NCI-H2227 treated with DMSO at 0.1 percent for 48 hours (cell line): Measurements from ENCODE around the gene TUBB1.

ENCODE experiments used
- DNase-seq: peaks from one replicate; lab custom pipeline; 2025; lab: John Stamatoyannopoulos, UW

Gene TUBB1

DNA sequence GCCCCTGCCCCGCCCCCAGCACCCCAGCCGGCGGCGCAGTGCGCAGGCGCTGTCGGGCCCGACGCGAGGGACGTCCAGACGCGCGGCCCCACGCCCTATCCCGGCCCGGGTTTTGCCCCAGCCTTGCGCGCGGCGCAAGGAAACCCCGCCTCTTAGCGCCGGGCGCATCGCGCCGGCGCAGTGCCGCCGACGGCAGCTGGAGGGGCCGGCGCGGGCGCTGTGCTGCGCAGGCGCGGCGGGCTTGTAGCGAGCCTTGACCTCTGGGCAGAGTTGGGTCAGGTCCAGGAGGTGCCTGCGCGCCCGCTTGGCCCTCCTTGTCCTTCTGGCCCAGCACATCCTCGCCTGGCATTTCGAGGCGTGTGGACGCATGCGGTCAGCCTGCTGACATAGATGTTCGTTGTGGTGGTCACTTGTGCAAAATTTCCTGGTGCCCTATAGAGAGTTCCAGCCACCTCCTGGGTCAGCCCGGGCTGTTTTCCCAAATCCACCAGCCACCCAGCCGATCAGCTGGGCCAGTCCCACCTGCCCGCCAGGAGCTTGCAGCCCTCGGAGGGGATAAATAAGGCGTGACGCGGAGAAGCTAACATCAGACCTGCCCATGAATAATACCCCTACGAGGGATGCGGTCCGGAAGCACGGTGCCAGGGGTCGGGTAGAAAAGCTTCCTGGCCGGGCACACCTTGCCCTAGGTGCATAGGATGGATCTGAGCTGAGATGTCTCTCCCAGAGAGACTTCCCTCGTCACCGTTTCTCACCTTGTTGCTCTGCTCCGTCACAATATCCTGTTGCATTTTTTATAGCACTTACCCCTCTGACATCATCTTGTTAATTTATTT lies 23.8 kb downstream of the TUBB1 start:
- peak; percentile 87 for DNase-seq

- no peak for DNase-seq
Measured at GRCh38 chr20:59043698-59044097, 24.5 kb downstream of the TUBB1 start.

- no peak for DNase-seq
Measured at GRCh38 chr20:59044295-59044694, 25.1 kb downstream of the TUBB1 start.

DNA sequence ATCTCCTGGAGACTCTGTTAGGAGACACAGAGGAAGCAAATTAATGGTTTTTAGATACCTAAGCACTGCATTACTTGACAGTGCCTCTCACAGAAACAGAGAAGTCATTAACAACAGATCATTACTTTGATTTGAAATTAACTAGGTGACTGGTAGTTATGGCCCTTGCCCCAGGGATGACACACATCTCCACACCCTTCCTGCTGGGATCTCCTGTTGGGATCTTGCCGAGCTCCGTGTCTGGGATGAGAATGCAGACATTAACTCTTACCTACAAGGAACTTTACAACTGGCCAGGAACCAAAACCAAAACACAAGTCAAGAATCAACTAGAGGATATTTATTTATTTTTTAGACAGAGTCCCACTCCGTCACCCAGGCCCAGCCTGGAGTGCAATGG lies 25.6 kb downstream of the TUBB1 start:
- no peak for DNase-seq

GRCh38 chr20:59046862-59047261 lies 27.6 kb downstream of the TUBB1 start:
- no peak for DNase-seq

DNA sequence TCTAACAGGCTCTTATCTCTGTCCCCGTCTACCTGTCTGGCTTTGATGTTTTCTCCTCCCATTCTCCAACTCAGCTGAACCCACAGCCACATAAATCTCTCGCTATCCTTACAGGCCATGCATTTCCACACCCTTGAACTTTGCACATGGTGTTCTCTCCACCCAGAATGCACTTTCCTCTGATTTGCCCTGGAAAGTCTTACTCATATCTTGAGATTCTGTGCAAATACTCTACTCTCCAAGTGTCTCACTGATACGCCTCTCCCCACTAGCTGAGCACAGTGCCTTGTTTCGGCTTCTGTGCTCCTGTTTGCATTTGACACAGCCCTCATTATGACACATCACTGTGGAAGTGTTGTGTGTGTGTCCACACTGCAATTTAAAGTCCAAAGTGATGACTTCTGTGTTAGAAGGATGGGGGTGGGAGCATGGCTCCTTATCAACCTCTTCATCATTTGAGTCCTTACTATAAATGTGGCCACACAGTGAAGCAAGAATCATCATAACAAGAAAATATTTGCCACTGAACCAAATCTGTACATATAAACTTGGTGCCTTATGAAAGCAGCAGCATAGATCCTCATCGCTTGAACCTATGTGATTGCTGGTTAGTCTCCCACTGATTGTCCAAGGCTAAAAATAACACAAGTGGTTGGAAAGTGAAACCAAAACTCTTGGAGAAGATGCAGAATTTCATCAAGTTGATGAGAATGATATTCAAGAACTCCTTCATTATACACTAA lies 28.9 kb downstream of the TUBB1 start:
- DNase-seq = no peak

- no peak for DNase-seq
Measured at GRCh38 chr20:59048681-59049030, 29.4 kb downstream of the TUBB1 start.

DNA sequence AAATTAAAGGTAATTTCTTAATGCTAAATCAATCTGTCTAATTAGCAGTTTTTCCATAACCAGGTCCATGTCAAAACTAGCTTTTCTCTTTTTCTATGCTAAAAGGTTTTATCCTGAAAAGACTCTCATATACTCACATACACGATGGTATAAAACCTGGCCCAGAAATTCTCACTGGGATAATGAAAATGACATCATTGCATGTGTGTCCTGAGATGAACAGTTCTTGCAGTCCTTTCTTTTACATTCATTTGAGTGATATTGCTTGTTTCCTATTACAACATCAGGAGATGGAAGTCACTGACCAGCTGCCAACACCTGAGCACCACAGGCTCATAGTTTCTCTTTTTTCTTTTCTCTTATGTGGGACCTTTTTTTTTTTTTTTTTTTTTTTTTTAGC lies 31.2 kb downstream of the TUBB1 start:
- no peak for DNase-seq

- no peak for DNase-seq
Measured at GRCh38 chr20:59051666-59052185, 32.5 kb downstream of the TUBB1 start.

GRCh38 chr20:59055302-59055701 lies 36.1 kb downstream of the TUBB1 start:
- DNase-seq = no peak

DNA sequence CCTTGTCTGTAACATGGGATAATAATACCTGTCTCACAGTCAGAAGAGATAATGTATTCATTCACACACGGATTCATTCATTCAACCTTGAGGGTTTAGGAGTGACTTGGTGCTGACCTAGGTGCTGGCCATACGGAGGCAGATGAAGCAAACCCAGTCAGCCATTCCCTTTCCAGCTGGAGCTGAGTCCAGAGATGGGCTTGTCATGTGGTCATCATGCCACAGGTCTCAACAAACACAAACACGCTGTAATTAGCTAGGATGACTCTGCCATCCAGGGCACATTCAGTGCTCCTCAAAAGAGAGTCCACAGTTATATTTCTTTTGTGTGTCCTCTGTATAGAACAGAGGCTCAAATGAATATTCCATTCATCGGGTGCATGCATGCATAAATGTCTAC lies 42.9 kb downstream of the TUBB1 start:
- DNase-seq = no peak

DNA sequence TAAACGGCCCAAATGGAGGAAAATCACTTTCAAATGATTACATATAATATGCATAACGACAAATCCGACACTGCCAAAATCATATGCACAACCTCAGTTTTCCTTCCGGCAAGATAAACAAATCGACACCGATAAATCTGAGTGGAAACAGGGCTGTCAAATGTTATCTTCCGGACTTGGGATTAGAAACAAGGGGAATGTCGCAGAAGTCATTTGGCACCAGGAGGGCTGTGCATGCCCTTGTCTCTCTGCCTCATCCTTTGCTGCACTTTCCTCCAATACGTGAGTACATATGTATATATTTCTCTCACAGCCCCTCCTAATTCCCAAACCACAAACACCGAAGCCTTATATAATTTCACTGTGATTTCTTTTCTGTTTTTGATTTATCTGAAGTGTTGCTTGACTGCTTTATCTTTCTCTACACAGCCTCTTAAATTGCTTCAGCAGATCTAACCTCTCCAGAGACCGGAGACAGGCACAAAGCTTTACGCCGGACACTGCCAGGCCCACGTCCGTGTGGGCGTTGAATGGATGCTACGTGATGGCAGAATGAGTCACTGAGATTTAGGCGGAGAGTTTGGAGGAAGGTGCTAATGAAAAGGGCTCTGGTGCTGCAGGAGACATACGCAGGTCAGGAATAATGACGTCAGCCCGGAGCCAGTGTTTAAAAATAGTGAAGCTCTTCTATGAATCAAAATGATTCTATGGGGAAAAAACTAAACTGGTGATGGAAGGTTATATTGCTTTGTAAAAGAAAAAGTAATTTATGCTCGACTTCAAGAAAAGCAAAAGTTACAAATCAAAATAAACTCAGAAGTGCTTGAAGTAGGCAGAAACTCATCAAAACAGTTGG lies 44.4 kb downstream of the TUBB1 start:
- peak; percentile 60 for DNase-seq

DNA sequence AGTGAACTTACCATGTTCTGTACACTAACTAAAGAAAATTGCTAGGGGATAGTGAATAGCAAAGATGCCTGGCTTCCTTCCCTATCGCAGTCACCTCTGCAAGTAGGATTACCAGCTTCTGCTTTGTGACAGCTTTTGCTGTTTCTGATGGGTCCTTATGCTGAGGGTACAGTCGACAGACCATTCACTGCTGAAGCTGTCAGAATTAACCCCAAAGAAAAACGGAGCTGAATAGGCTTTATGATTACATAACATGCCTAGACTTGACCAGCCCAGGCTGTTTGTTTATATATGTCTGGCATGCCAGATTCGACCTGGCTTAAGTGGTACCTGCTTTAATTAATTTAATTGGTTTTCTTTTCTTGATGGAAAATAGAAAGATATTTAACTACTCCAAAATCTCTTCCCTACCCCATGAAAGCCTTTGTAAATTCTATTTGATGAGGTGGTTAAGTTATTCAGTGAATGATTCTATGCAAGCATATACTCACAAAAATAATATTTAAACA lies 45.0 kb downstream of the TUBB1 start:
- DNase-seq = no peak

DNA sequence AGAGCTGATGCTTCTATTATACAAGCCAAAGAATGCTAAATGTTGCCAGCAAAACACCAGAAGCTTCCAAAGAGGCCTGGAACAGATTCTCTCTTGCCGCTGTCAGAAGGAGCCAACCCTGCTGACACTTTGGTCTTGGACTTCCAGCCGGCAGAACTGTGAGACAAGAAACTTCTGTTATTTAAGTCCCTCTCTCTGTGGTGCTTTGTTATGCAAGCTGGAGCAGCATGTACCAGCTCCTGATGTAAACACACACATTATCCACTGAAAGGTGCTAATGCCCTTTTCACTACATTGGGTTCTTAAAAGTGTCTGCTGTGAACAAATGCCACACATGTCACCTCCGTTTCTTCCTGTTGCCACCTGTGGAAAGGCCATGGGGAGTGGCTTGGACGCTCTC lies 49.3 kb downstream of the TUBB1 start:
- DNase-seq = no peak

GRCh38 chr20:59069026-59069425 lies 49.8 kb downstream of the TUBB1 start:
- DNase-seq = no peak

DNA sequence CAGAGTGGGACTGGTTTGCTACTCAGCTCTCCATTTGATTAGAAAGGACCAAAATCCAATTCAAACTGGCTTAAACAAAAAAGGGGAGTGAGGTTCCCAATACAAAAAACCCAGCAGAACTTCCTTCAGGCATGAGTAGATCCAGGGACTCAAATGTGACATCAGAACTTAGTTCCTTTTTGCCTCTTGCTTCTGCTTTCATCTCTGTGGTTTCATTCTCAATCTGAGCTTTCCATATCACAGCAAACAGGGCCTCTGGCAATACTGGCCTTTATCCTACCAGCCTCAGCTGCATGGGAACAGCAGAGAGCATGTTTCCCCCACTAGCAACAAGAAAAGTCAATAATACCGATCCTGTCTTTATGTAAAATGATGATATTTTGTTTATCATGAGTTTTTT lies 52.0 kb downstream of the TUBB1 start:
- no peak for DNase-seq

GRCh38 chr20:59073582-59073981 lies 54.4 kb downstream of the TUBB1 start:
- no peak for DNase-seq

- no peak for DNase-seq
Measured at GRCh38 chr20:59074456-59074855, 55.2 kb downstream of the TUBB1 start.

DNA sequence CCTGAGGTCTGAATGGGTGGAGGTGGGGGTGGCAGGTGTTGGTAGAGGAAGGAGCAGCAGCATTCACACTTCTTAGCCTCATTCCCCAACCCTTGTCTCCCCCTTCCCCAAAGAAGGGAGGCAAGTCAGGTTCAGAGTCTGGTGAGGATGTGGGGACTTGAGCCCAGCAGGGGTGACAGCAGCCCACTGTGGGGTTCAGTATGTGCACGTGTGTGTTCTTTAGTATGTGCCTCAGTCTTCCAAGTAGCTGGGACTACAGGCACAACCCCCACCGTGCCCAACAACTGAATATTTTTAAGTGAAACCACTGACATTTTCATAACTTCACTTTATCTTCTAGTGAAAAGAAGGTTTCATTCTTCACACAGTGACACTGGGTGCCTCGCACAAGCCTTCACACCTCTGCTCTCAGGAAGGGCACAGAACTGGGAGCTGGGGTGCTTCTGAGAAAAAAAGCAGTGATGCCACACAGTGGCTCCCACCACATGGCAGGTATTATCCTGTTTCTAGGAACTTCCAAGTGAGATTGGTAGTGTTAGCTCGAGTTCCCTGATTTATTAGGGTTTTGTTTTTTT lies 56.8 kb downstream of the TUBB1 start:
- no peak for DNase-seq
